ENCODE results near the gene RABIF. TPM values are rescaled to one million over a fixed set of nuclear protein-coding genes. Genes with fewer than 3 reads are reported as not detected.
"Not testable (repeated sequence)": the region's sequence is repeated elsewhere in the genome, so short reads cannot be mapped to it uniquely, and the experiment has no call there.

Gene RABIF
- 10 to 100 TPM; 13.3 to 26.4 (median 21.5) TPM for total RNA-seq
- total RNA-seq (2013): 14.2 TPM

- under 1% methylated on average over 84 of the region's 84 CpGs for WGBS (ENCODE audit: insufficient coverage)
- Histone ChIP-seq H3K27ac (ENCODE audit: low read length) (peak within 1 kb of the TSS; percentile 87), H3K9me3 (ENCODE audit: control insufficient read depth, insufficient read depth, low read length) (no peaks in the 10 kb centered on the region), H3K4me3 (ENCODE audit: low read length) (peak within 1 kb of the TSS; percentile 75), H3K4me1 (ENCODE audit: control insufficient read depth, insufficient read depth, low read length) (peaks cover 9% of the 10 kb centered on the region), H3K27me3 (ENCODE audit: control insufficient read depth, insufficient read depth, low read length) (no peaks in the 10 kb centered on the region), H3K36me3 (ENCODE audit: control insufficient read depth, insufficient read depth, low read length) (peaks cover 24% of the 10 kb centered on the region)
- DNase-seq (peak; percentile 96 to 98), ATAC-seq (peak; percentile 91 to 96 (median 91))
- intact Hi-C loops (cut with micrococcal nuclease): loop anchor here (2.0 to 5.0 kb wide), 4 partner anchors 38 to 109 kb away; partner anchors contain the start of genes ADIPOR1, KLHL12 and PCAT6
- Mint-ChIP-seq H3K4me3 (peak within 1 kb of the TSS; percentile 97), H3K4me1 (peaks cover 14 to 27% of the 10 kb centered on the region in 2 donors), H3K9me3 (no peaks in the 10 kb centered on the region), H3K36me3 (peaks cover 13% of the 10 kb centered on the region), H3K27ac (peak within 1 kb of the TSS; percentile 91 to 95), H3K27me3 (ENCODE audit: low read depth in 2 of 2) (no peaks in the 10 kb centered on the region)
- TF ChIP-seq CTCF (IDR thresholded peaks at IDR 0.05): no peak
Measured at GRCh38 chr1:202888531-202889360, at the start of gene RABIF. TSS of gene RABIF (minus strand) at chr1:202889149. CDS start at chr1:202889098, 51 bp downstream.

GRCh38 chr1:202938287-202938925 is 49.5 kb upstream of the RABIF start:
- 95% methylated on average over 4 of the region's 5 CpGs for WGBS (ENCODE audit: insufficient coverage)
- H3K27me3 Mint-ChIP-seq (ENCODE audit: low read depth in 2 of 2): peaks cover 12 to 20% of the 10 kb centered on the region in 2 donors
- peaks cover 11% of the 10 kb centered on the region for H3K36me3 Mint-ChIP-seq
- Histone ChIP-seq H3K9me3 (ENCODE audit: control insufficient read depth, insufficient read depth, low read length) (no peaks in the 10 kb centered on the region), H3K4me3 (ENCODE audit: low read length) (no peak overlapping the region), H3K27ac (ENCODE audit: low read length) (no peak overlapping the region), H3K4me1 (ENCODE audit: control insufficient read depth, insufficient read depth, low read length) (no peaks in the 10 kb centered on the region), H3K36me3 (ENCODE audit: control insufficient read depth, insufficient read depth, low read length) (peaks cover 26% of the 10 kb centered on the region), H3K27me3 (ENCODE audit: control insufficient read depth, insufficient read depth, low read length) (no peaks in the 10 kb centered on the region)
- intact Hi-C loops (cut with micrococcal nuclease): no loop called here
- DNase-seq (no peak), ATAC-seq (no peak)
- no peaks in the 10 kb centered on the region for H3K4me1 Mint-ChIP-seq
- TF ChIP-seq CTCF (IDR thresholded peaks at IDR 0.05): no peak
- H3K9me3 Mint-ChIP-seq: no peaks in the 10 kb centered on the region
- no peak overlapping the region for H3K27ac Mint-ChIP-seq
- no peak overlapping the region for H3K4me3 Mint-ChIP-seq

- no CpG with 5 or more reads among the region's 6 CpGs for WGBS (ENCODE audit: insufficient coverage)
- H3K4me1 ChIP-seq (ENCODE audit: control insufficient read depth, insufficient read depth, low read length); H3K4me3 Mint-ChIP-seq; intact Hi-C loops (cut with micrococcal nuclease); H3K27me3 ChIP-seq (ENCODE audit: control insufficient read depth, insufficient read depth, low read length); DNase-seq; H3K4me1 Mint-ChIP-seq; ATAC-seq; H3K27ac Mint-ChIP-seq; H3K4me3 ChIP-seq (ENCODE audit: low read length); H3K36me3 Mint-ChIP-seq; H3K27ac ChIP-seq (ENCODE audit: low read length); H3K9me3 ChIP-seq (ENCODE audit: control insufficient read depth, insufficient read depth, low read length); H3K9me3 Mint-ChIP-seq: not testable (repeated sequence)
- peaks cover 11% of the 10 kb centered on the region for H3K36me3 ChIP-seq (ENCODE audit: control insufficient read depth, insufficient read depth, low read length)
- peaks cover 19 to 24% of the 10 kb centered on the region in 2 donors for H3K27me3 Mint-ChIP-seq (ENCODE audit: low read depth in 2 of 2)
Measured at GRCh38 chr1:202936409-202936808, 47.5 kb upstream of the RABIF start.

GRCh38 chr1:202935844-202936243 is 46.9 kb upstream of the RABIF start:
- Histone ChIP-seq H3K9me3 (ENCODE audit: control insufficient read depth, insufficient read depth, low read length) (no peaks in the 10 kb centered on the region), H3K36me3 (ENCODE audit: control insufficient read depth, insufficient read depth, low read length) (peaks cover 5% of the 10 kb centered on the region), H3K4me3 (ENCODE audit: low read length) (no peak overlapping the region), H3K4me1 (ENCODE audit: control insufficient read depth, insufficient read depth, low read length) (no peaks in the 10 kb centered on the region), H3K27ac (ENCODE audit: low read length) (no peak overlapping the region), H3K27me3 (ENCODE audit: control insufficient read depth, insufficient read depth, low read length) (no peaks in the 10 kb centered on the region)
- no peak for TF ChIP-seq CTCF (IDR thresholded peaks at IDR 0.05)
- 66% methylated on average over 3 of the region's 3 CpGs for WGBS (ENCODE audit: insufficient coverage)
- no peak overlapping the region for H3K4me3 Mint-ChIP-seq
- H3K27ac Mint-ChIP-seq: no peak overlapping the region
- H3K9me3 Mint-ChIP-seq: no peaks in the 10 kb centered on the region
- no peaks in the 10 kb centered on the region for H3K4me1 Mint-ChIP-seq
- no peak for DNase-seq
- H3K27me3 Mint-ChIP-seq (ENCODE audit: low read depth in 2 of 2): peaks cover 19 to 24% of the 10 kb centered on the region in 2 donors
- no peaks in the 10 kb centered on the region for H3K36me3 Mint-ChIP-seq
- intact Hi-C loops (cut with micrococcal nuclease): no loop called here
- no peak for ATAC-seq
